NCI-H526 treated with DMSO at 0.1 percent for 48 hours (cell line): ENCODE results near the gene SLC19A1.

Source experiments
- DNase-seq: peaks from one replicate; lab custom pipeline; 2025; lab: John Stamatoyannopoulos, UW

The SLC19A1 gene

GRCh38 chr21:45542242-45542666 lies at the start of gene SLC19A1:
Gene SLC19A1 (minus strand): TSS chr21:45542440. CDS start chr21:45537959, 4,481 bp downstream.
- no peak for DNase-seq

- DNase-seq, result no peak
Measured at GRCh38 chr21:45591619-45592207, 49.5 kb upstream of the SLC19A1 start.

GRCh38 chr21:45590726-45591618 lies 48.7 kb upstream of the SLC19A1 start:
- no peak for DNase-seq

- no peak for DNase-seq
Measured at GRCh38 chr21:45590246-45590725, 48.0 kb upstream of the SLC19A1 start.

- no peak for DNase-seq
Measured at GRCh38 chr21:45589686-45590245, 47.5 kb upstream of the SLC19A1 start.

GRCh38 chr21:45588871-45589491 lies 46.7 kb upstream of the SLC19A1 start:
- DNase-seq, result no peak

GRCh38 chr21:45588086-45588825 lies 46.0 kb upstream of the SLC19A1 start:
- DNase-seq, result no peak

- no peak for DNase-seq
Measured at GRCh38 chr21:45586289-45586858, 44.1 kb upstream of the SLC19A1 start.

- DNase-seq, result no peak
Measured at GRCh38 chr21:45584786-45585185, 42.5 kb upstream of the SLC19A1 start.

- DNase-seq, result no peak
Measured at GRCh38 chr21:45583831-45584509, 41.7 kb upstream of the SLC19A1 start.

GRCh38 chr21:45582128-45582527 lies 39.9 kb upstream of the SLC19A1 start:
- DNase-seq, result no peak

GRCh38 chr21:45581322-45581712 lies 39.1 kb upstream of the SLC19A1 start:
- no peak for DNase-seq

- no peak for DNase-seq
Measured at GRCh38 chr21:45580576-45581321, 38.5 kb upstream of the SLC19A1 start.

- DNase-seq, result no peak
Measured at GRCh38 chr21:45580181-45580575, 37.9 kb upstream of the SLC19A1 start.

GRCh38 chr21:45579383-45580180 lies 37.3 kb upstream of the SLC19A1 start:
- no peak for DNase-seq

GRCh38 chr21:45578811-45579381 lies 36.7 kb upstream of the SLC19A1 start:
- no peak for DNase-seq

- DNase-seq, result no peak
Measured at GRCh38 chr21:45578176-45578801, 36.0 kb upstream of the SLC19A1 start.

- DNase-seq, result no peak
Measured at GRCh38 chr21:45577801-45578175, 35.5 kb upstream of the SLC19A1 start.
